GM18517 (cell line): Measurements from ENCODE around the gene DAND5.
A peak's percentile ranks its signal among the peaks of the same experiment; 100 is the strongest.

Experiments
- ATAC-seq: cut with Tn5 transposase; IDR thresholded peaks from one replicate; pipeline ENCODE4 v1.9.1; 2021; ENCODE audit warnings: mild to moderate bottlenecking, moderate library complexity; ENCODE audit not compliant: unreplicated experiment

The DAND5 gene

GRCh38 chr19:12969292-12969988 is at the start of gene DAND5:
Gene DAND5 (plus strand): TSS chr19:12969576. CDS start chr19:12969661, 85 bp downstream.
- no peak for ATAC-seq

- no peak for ATAC-seq
These were observed 48.3 kb upstream of the DAND5 start for GRCh38 chr19:12921047-12921446.

DNA sequence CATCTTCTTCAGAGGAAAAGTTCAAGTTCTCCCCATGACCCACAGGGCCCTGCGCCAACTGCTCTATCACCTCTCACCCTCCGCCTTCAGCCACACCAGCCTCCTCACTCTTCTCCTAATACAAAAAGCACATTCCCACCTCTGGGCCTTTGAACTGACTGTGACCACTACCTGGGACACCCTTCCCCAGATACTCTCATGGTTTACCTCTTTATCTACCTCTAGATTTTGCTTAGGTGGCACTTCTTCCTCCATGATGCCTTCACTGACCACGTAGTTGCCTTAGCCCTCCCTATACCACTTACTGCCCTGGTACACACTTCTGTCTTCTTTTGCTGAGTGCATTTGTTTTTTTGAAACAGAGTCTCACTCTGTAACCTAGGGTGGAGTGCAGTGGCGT is 46.4 kb upstream of the DAND5 start:
- ATAC-seq = no peak

- ATAC-seq = no peak
These were observed 44.6 kb upstream of the DAND5 start for GRCh38 chr19:12924621-12925310.

GRCh38 chr19:12930002-12930645 is 39.3 kb upstream of the DAND5 start:
- no peak for ATAC-seq

GRCh38 chr19:12932392-12933286 is 36.7 kb upstream of the DAND5 start:
- no peak for ATAC-seq

GRCh38 chr19:12933287-12934072 is 35.9 kb upstream of the DAND5 start, which contains the start of gene FARSA:
Gene FARSA (minus strand): TSS chr19:12933711. CDS start chr19:12933696, 15 bp downstream.
- peak; percentile 46 for ATAC-seq

DNA sequence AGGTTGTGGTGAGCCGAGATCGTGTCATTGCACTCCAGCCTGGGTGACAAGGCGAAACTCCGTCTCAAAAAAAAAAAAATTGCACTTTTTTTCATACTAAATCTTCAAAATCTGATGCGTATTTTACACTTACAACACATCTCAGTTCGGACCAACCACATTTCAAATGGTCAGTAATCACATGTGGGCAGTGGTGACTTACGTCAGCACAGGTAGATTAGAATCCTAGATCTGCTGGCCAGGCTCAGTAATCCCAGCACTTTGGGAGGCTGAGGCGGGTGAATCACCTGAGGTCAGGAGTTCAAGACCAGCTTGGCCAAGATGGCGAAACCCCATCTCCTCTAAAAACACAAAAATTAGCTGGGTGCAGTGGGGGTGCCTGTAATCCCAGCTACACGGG is 34.3 kb upstream of the DAND5 start:
- no peak for ATAC-seq

DNA sequence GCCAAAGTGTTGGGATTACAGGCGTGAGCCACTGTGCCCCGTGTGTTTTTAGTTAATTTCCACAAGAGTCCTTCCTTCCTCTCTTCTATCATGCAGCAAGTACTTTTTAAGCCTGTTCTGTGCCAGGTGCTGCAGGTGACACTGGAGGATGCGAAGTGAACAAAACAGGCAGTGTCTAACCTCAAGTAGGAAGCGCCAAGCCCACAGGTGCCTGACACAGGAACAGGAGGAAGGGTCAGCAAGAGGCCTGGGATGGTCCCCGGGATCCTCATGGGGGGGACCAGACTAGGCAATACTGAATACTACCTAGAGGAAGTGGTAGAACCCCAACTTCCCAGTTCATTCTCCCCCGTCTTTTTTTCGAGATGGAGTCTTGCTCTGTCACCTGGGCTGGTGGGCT is 32.8 kb upstream of the DAND5 start:
- ATAC-seq = no peak

DNA sequence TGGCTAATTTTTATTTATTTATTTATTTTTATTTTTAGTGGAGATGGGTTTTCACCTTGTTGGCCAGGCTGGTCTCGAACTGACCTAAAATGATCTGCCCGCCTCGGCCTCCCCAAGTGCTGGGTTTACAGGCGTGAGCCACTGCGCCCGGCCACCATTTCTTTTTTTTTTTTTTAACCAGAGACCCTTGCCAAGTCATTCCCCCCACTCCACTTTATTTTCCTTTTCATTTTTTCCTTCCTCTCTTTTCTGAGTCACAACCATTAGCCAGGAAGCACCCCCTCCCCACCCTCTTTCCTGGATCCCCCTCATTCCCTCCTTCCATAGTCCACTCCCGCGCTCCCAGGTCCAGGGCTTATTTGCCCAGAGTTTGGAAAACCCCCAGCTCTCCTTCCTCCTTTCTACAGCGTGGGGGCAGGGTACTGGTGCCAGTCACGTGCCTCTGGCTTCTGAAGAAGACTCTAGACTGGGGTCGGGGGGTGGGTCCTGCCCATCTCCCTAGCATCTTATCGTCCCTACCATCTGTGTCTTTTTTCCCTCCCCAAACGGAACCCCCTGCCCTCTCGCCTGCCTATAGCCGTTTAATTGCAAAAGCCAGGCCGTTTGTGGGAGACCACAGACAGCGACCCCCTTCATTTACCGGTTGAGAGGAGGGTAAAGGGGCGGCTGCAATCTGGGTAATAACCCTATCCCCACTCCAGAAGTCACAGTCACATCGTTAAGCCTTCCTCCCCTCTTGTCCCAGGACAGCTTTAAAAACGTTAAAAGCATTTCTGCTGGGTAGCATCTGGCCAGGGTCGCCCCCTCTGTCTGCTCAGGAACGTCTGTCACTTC is 32.1 kb upstream of the DAND5 start:
- ATAC-seq = no peak

DNA sequence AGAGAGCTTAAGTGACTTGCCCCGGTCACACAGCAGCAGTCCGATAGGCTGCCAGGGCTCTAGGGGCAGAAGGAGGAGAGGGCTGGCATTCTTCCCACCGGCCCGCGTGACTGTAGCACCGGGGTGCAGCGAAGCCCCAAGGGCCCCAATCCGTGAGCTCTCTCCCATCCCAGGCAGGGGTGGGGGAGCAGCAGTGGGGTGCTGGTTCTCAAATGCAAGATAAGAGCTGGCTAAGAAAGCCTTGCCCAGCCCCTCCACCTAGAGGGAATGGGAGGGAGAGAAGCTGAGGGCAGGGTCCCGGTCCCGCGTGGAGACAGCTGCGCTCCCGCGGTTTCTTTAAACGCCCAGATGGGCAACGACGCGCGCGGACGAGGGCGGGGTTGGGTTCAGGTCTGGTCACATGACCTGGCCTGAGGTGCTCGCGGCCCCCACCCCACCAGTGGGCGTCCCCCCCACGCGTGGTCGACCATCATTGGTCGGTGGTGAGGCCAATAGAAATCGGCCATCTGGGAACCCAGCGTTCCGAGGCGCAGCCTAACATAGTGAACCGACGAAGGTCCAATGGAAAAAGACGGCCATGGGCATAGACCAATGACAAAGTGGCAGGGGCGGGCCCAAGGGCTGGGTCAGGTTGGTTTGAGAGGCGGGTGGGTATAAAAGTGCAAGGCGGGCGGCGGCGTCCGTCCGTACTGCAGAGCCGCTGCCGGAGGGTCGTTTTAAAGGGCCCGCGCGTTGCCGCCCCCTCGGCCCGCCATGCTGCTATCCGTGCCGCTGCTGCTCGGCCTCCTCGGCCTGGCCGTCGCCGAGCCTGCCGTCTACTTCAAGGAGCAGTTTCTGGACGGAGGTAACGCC is 31.2 kb upstream of the DAND5 start, which contains the start of gene CALR:
TSS of gene CALR (plus strand) at position 683 of the 852 bp plus-strand sequence. CDS start at position 754, 71 bp downstream.
- peak; percentile 80 for ATAC-seq

GRCh38 chr19:12938779-12939601 is 30.4 kb upstream of the DAND5 start:
- ATAC-seq = peak; percentile 5

DNA sequence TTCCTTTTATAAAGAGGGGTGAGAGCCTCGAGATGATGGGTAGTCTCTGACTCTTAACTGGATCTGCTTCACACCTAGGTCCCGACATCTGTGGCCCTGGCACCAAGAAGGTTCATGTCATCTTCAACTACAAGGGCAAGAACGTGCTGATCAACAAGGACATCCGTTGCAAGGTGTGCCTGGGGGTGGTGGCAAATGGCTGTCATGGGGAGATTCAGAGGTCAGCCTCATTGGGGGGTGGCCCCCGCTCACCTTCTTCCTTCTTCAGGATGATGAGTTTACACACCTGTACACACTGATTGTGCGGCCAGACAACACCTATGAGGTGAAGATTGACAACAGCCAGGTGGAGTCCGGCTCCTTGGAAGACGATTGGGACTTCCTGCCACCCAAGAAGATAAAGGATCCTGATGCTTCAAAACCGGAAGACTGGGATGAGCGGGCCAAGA is 29.4 kb upstream of the DAND5 start:
- no peak for ATAC-seq

- ATAC-seq = no peak
These were observed 28.5 kb upstream of the DAND5 start for GRCh38 chr19:12940897-12941296.

GRCh38 chr19:12943437-12944044 is 25.8 kb upstream of the DAND5 start:
- no peak for ATAC-seq

DNA sequence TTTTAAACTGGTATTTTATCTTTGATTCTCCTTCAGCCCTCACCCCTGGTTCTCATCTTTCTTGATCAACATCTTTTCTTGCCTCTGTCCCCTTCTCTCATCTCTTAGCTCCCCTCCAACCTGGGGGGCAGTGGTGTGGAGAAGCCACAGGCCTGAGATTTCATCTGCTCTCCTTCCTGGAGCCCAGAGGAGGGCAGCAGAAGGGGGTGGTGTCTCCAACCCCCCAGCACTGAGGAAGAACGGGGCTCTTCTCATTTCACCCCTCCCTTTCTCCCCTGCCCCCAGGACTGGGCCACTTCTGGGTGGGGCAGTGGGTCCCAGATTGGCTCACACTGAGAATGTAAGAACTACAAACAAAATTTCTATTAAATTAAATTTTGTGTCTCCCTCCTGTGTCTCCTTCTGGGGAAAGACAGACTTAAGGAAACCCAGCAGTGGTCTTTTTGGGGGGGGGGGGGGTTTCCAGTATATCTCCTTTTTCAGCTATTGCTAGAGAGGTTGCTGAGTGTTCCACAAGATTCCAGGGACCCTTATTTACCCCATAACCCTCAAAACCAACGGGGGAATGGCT is 25.2 kb upstream of the DAND5 start:
- ATAC-seq = no peak
